HTR-8/SVneo (cell line): Measurements from ENCODE around the gene MAIP1.

ENCODE experiments used
- DNase-seq: peaks from one replicate; pipeline ENCODE4 v3.0.0; 2011; ENCODE audit warnings: low spot score, mixed read lengths; ENCODE audit not compliant: insufficient read length
- FAIRE-seq: peaks from 2 replicates; lab custom pipeline; 2011; peaks lifted over from hg19 to GRCh38; lab: Jason Lieb, UNC

Gene MAIP1

GRCh38 chr2:199943373-199943772, 12.0 kb upstream of the MAIP1 start:
- DNase-seq (no peak), FAIRE-seq (no peak)

- no peak for DNase-seq
- FAIRE-seq, result no peak
These were observed 9.2 kb upstream of the MAIP1 start for GRCh38 chr2:199946196-199946595.

- no peak for FAIRE-seq
These were observed 8.5 kb upstream of the MAIP1 start for GRCh38 chr2:199946836-199947235.

GRCh38 chr2:199950396-199950795, 5.0 kb upstream of the MAIP1 start:
- no peak for DNase-seq
- peak; percentile 23 for FAIRE-seq

More at GRCh38 chr2:199946836-199947235, 8.5 kb upstream of the MAIP1 start:
- no peak for DNase-seq

- FAIRE-seq (no peak), DNase-seq (no peak)
These were observed 4.4 kb upstream of the MAIP1 start for GRCh38 chr2:199951023-199951422.

GRCh38 chr2:199955007-199955338, 409 bp upstream of the MAIP1 start:
- FAIRE-seq (no peak), DNase-seq (peak; percentile 56)

GRCh38 chr2:199956062-199956380, 639 bp downstream of the MAIP1 start:
- no peak for DNase-seq
- no peak for FAIRE-seq

- no peak for DNase-seq
- FAIRE-seq, result no peak
These were observed 2.6 kb downstream of the MAIP1 start for GRCh38 chr2:199958014-199958413.

- FAIRE-seq (no peak), DNase-seq (no peak)
These were observed 6.8 kb downstream of the MAIP1 start for GRCh38 chr2:199962203-199962602.

- DNase-seq (no peak), FAIRE-seq (no peak)
These were observed 11.0 kb downstream of the MAIP1 start for GRCh38 chr2:199966405-199966804.

GRCh38 chr2:199966976-199967375, 11.6 kb downstream of the MAIP1 start:
- no peak for FAIRE-seq

GRCh38 chr2:199968126-199968525, 12.7 kb downstream of the MAIP1 start:
- FAIRE-seq (no peak), DNase-seq (no peak)

More at GRCh38 chr2:199966976-199967375, 11.6 kb downstream of the MAIP1 start:
- DNase-seq, result no peak

- FAIRE-seq, result no peak
- DNase-seq, result no peak
These were observed 16.8 kb downstream of the MAIP1 start for GRCh38 chr2:199972088-199972626.

GRCh38 chr2:199973703-199974102, 18.3 kb downstream of the MAIP1 start:
- no peak for FAIRE-seq
- DNase-seq, result peak; percentile 17

GRCh38 chr2:199975273-199975895, 20.0 kb downstream of the MAIP1 start:
- DNase-seq, result no peak
- FAIRE-seq, result no peak

GRCh38 chr2:199977984-199978415, 22.6 kb downstream of the MAIP1 start:
- FAIRE-seq (no peak), DNase-seq (no peak)

GRCh38 chr2:199979398-199979797, 24.0 kb downstream of the MAIP1 start:
- DNase-seq (no peak), FAIRE-seq (no peak)

GRCh38 chr2:199979832-199980628, 24.6 kb downstream of the MAIP1 start:
- no peak for FAIRE-seq
- DNase-seq, result peak; percentile 53

GRCh38 chr2:199982126-199982843, 26.9 kb downstream of the MAIP1 start:
- no peak for FAIRE-seq
- no peak for DNase-seq

GRCh38 chr2:199983534-199983933, 28.2 kb downstream of the MAIP1 start:
- DNase-seq (no peak), FAIRE-seq (no peak)

GRCh38 chr2:199984159-199984558, 28.8 kb downstream of the MAIP1 start:
- no peak for FAIRE-seq
- DNase-seq, result no peak
